ENCODE measurements around the gene ZNF330.

- TF ChIP-seq CTCF (conservative IDR thresholded peaks at IDR 0.05) (no peak), ZFX (IDR thresholded peaks at IDR 0.05) (no peak)
Observed at GRCh38 chr4:141193516-141194034, 27.1 kb upstream of the ZNF330 start.

All from C4-2B (cell line).